Naive thymus-derived CD8-positive, alpha-beta T cell (primary cell): ENCODE data around the gene EIF1B. TPM values are rescaled to one million over a fixed set of nuclear protein-coding genes. Genes with fewer than 3 reads are reported as not detected.

Experiments used
- ATAC-seq, 2 donors: fragments of 150-1000 bp; cut with Tn5 transposase in 1 of 2; sonication (Bioruptor Pico), chemical (Tn5 transposase) in 1 of 2; 1 replicate in 1 of 2; 2 replicates in 1 of 2; pipeline ENCODE4 v1.10.0; 2021; ENCODE audit warnings: mild to moderate bottlenecking in 2 of 2, moderate library complexity in 2 of 2
- POLR2A ChIA-PET: fragments of 350-600 bp; sonication (Branson Sonifier 250); formaldehyde crosslinking; loops from one replicate; lab custom pipeline; 2021; ENCODE audit warnings: antibody characterized with exemption; lab: Charles Lee
- DNase-seq, 10 donors: peaks; one replicate each; pipeline versions ENCODE4 v3.0.0 to v3.0.0-alpha.2; 2020 to 2022
- H3K27ac Mint-ChIP-seq, 10 donors: one replicate each; pipeline ENCODE4 v1.8.0; 2020 to 2022; ENCODE audit warnings: mild to moderate bottlenecking in 10 of 10, mixed read lengths in 10 of 10, moderate library complexity in 4 of 10, inconsistent platforms in 1 of 10
- H3K27me3 Mint-ChIP-seq, 5 donors: one replicate each; pipeline ENCODE4 v1.8.0; 2021 to 2022; ENCODE audit warnings: mixed read lengths in 5 of 5
- H3K36me3 Mint-ChIP-seq, 3 donors: one replicate each; pipeline ENCODE4 v1.8.0; 2020 to 2022; ENCODE audit warnings: mixed read lengths in 3 of 3, mild to moderate bottlenecking in 2 of 3, inconsistent platforms in 1 of 3
- H3K4me1 Mint-ChIP-seq, 4 donors: one replicate each; pipeline ENCODE4 v1.8.0; 2021 to 2022; ENCODE audit warnings: mixed read lengths in 4 of 4
- H3K4me3 Mint-ChIP-seq, 10 donors: one replicate each; pipeline ENCODE4 v1.8.0; 2020 to 2022; ENCODE audit warnings: mild to moderate bottlenecking in 10 of 10, mixed read lengths in 10 of 10, moderate library complexity in 6 of 10, inconsistent platforms in 1 of 10
- H3K9me3 Mint-ChIP-seq, 9 donors: one replicate each; pipeline ENCODE4 v1.8.0; 2020 to 2022; ENCODE audit warnings: mixed read lengths in 9 of 9, mild to moderate bottlenecking in 3 of 9, inconsistent platforms in 1 of 9, moderate library complexity in 1 of 9
- polyA plus RNA-seq, 3 donors: library from polyadenylated mRNA; unstranded; fragments of 300-500 nt; fragmentation: Illumina TruSeq; gene quantifications; one replicate each; pipeline ENCODE4 v1.2.3, GENCODE V29; 2021
- total RNA-seq, 8 experiments: library from RNA in 2 of 8; stranded (reverse) in 2 of 8; gene quantifications; one replicate each; pipeline ENCODE4 v1.2.3 and lab custom pipeline; 2021 to 2026

The EIF1B gene
- total and polyA plus RNA-seq, 5 experiments from 2014 or later, result 38.9 to 68.8 (median 47.9) TPM

DNA sequence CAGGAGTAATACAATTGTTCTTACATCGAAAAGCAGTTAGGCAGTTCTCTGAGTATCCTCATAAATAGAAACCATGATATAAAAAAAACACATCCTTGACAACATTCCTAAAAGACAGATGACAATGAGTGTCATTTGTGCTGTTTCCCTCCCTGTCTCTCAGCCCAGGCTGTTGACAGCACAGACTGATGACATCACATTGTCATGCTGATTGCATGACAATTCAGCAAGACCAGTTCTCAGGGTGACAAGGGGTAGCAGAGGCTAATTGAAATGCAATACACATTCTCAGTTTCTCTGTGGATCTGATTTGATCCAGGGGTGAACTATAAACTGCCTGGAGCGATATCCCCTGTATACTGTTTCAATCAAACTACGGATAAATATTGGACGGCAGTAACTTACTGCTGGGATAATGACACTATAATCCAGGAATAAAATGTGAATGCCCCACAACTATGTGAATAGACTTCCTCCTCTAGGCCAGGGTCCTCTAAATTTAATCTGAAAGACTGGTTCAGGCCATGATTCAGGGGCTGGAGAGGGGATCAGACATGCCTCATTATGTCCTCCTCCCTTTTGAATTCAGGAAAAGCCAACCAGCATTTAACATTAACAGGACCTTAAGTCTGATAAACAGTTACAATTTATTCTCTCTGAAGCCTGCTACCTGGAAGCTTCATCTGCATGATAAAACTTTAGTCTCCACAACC, 16.7 kb upstream of the EIF1B start:
- Mint-ChIP-seq H3K27me3 (no peaks in the 10 kb centered on the region), H3K4me1 (no peaks in the 10 kb centered on the region), H3K4me3 (no peak overlapping the region), H3K9me3 (peaks cover 0 to 2% (median 0%) of the 10 kb centered on the region in 9 donors), H3K27ac (no peak overlapping the region), H3K36me3 (peaks cover 20 to 63% (median 61%) of the 10 kb centered on the region in 3 donors)
- ATAC-seq (no peak), DNase-seq (no peak)
- POLR2A ChIA-PET, result interaction anchor here (1.3 kb wide), 1 partner anchor 16 kb away, joined by 3 read pairs; no protein-coding TSS in a partner anchor

DNA sequence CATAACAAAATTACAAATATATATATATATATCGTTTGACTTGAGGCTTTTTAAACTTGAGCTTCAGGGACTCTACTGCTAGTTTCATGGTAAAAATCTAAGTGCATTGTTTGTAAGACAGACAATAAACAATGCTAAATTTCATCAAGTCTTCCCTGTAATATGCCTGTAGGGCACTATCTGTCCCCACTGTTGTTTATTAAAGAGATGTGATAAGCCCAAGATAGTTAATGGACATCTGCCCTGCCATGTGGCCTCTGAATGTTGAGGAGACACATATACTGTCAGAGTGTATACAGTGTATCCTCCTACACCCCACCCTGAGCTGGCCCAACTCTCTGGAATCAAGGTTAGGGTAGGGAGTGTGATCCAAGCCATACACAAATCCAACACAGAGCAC, 15.1 kb upstream of the EIF1B start:
- ATAC-seq (no peak), DNase-seq (no peak)
- Mint-ChIP-seq H3K27me3 (no peaks in the 10 kb centered on the region), H3K4me1 (no peaks in the 10 kb centered on the region), H3K9me3 (peaks cover 0 to 2% (median 0%) of the 10 kb centered on the region in 9 donors), H3K36me3 (peaks cover 20 to 66% (median 65%) of the 10 kb centered on the region in 3 donors), H3K27ac (no peak overlapping the region), H3K4me3 (no peak overlapping the region)
- POLR2A ChIA-PET, result no interaction called here

DNA sequence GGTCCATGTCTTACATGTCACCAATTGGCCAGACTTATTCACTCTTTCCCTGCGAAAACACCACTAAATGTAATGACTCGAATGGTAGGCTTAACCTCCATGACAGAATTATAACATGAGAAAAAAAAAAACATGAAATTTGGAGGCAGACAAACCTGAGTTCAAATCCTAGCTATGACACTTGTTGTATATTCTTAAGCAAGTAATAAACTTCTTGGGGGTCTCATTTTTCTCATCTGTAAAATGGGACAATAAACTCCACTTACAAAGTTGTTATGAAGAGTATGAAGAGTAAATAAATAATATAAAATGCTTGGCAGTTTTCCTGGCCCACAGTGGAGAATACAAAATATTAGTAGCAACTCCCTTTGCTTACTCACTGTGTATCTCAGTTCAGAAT, 11.4 kb upstream of the EIF1B start:
- DNase-seq (no peak), ATAC-seq (no peak)
- Mint-ChIP-seq H3K27ac (no peak overlapping the region), H3K4me1 (no peaks in the 10 kb centered on the region), H3K4me3 (no peak overlapping the region), H3K9me3 (no peaks in the 10 kb centered on the region), H3K27me3 (no peaks in the 10 kb centered on the region), H3K36me3 (peaks cover 22 to 64% (median 58%) of the 10 kb centered on the region in 3 donors)
- POLR2A ChIA-PET, result interaction anchor here (1.7 kb wide), 1 partner anchor 11 kb away, joined by 5 read pairs; the partner anchor contains the start of gene EIF1B

DNA sequence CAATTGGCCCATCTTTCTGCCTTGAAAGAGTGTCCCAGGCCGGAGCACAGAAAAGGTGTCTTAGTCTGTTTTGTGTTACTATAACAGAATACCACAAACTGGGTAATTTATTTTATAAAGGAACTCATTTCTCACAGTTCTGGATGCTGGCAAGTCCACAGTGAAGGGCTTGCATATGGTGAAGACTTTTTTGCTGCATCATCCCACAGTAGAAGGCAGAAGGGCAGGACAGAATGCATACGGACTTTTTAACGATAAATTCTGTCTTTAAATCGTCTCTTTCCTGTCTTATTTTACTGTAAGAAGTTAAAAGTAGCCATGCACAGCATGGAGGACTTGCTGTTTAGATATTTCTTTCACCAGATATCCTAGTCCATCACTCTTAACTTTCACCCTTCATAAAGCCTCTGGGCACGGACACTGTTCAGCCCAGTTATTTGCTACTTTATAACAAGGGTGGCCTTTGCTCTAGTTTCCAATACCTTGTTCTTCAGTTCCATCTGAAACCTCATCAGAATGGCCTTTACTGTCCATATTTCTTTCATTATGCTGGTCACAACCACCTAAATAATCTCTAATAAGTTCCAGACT, 10.3 kb upstream of the EIF1B start:
- POLR2A ChIA-PET, result no interaction called here
- Mint-ChIP-seq H3K27me3 (no peaks in the 10 kb centered on the region), H3K9me3 (no peaks in the 10 kb centered on the region), H3K4me3 (no peak overlapping the region), H3K4me1 (no peaks in the 10 kb centered on the region), H3K27ac (no peak overlapping the region), H3K36me3 (peaks cover 22 to 57% (median 53%) of the 10 kb centered on the region in 3 donors)
- DNase-seq, result no peak
- no peak for ATAC-seq

DNA sequence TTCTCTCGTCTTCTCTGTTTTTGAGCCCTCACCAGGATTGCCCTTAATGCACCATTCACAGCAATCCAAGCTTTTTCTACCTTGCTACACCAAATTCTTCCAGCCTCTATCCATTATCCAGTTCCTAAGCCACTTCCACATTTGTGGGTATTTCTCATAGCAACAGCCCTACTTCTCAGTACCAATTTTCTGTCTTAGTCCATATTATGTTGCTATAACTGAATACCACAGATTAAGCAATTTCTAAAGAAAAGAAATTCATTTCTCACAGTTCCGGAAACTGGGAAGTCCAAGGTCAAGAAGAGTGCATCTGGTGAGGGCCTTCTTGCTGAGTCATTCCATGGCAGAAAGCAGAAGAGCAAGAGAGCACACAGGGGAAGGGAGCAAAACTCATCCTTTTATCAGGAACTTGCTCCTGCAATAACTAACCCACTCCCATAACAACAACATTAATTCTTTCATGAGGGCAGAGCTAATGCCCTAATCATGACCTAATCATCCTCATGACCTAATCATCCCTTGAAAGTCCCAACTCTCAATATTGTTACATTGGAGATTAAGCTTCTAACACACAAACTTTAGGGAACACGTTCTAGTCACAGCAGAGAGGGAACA, 9.7 kb upstream of the EIF1B start:
- POLR2A ChIA-PET, result no interaction called here
- Mint-ChIP-seq H3K4me3 (no peak overlapping the region), H3K27me3 (no peaks in the 10 kb centered on the region), H3K4me1 (no peaks in the 10 kb centered on the region), H3K27ac (peak overlapping the region in 1 of 10 donors; percentile 16), H3K9me3 (no peaks in the 10 kb centered on the region), H3K36me3 (peaks cover 17 to 53% (median 48%) of the 10 kb centered on the region in 3 donors)
- DNase-seq, result no peak
- no peak for ATAC-seq

DNA sequence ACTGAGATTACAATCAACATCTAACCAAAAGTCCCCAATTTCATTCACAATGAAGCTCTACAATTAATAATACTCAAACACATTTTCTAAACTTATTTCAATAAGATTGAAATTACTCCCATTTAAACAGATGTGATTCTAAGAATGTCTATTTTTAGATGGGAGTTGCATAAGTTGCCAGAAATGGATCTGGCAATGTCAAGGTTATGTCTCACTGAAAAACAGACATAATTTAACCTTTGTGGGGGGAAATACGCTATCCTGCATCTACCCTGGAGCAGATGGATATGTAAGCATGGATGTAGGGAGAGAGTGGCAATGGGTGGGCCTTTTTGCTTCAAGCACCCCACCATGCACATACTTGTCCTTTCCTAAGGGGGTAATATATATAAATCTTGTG, 6.7 kb upstream of the EIF1B start:
- Mint-ChIP-seq H3K4me1 (no peaks in the 10 kb centered on the region), H3K36me3 (peaks cover 11 to 40% (median 31%) of the 10 kb centered on the region in 3 donors)
- POLR2A ChIA-PET, result no interaction called here

DNA sequence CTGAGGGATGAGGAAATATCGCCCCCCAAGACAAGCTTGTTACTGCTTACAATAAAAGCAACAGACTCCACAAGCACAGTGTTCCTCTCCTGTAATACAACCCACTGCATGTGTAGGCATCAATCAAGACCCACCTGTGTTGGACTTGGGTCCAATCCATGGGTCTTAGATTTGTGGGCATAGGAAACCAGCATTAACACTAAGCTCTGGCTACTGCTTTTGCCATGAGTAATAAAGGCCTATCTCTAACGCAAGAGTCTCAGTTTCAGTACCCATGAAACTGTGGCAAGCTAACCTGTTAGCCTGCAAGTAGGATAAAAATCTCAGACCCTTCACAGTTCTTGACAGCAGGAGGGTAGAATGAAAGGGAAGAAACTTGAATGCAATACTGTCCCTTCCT, 5.2 kb upstream of the EIF1B start:
- POLR2A ChIA-PET, result no interaction called here

More for the DNA sequence above, 6.7 kb upstream of the EIF1B start:
- no peak for DNase-seq
- no peaks in the 10 kb centered on the region for H3K9me3 Mint-ChIP-seq
- H3K27ac Mint-ChIP-seq, result no peak overlapping the region
- no peak for ATAC-seq
- H3K4me3 Mint-ChIP-seq, result no peak overlapping the region
- H3K27me3 Mint-ChIP-seq, result no peaks in the 10 kb centered on the region

DNA sequence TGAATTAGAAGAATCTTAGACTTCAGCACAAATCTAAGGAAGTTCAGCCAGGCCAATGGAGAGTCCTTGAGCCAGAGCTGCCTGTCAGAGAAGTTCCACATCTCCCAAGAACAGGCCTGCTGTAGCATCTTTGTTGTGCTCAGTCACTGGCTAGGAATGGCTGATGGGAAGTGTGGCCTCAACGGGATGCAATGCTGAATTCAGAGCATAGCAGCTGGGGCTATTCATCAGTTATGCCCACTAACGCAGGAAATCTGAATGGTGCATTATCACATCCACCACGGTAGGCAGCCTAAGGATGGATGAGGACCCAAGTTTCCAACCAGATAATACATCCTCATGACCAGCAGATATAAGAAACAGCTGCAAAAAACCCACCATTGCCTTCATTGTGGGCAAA, 3.2 kb upstream of the EIF1B start:
- H3K4me3 Mint-ChIP-seq, result no peak overlapping the region
- no peak for ATAC-seq
- H3K27ac Mint-ChIP-seq, result no peak overlapping the region

More for the DNA sequence above, 5.2 kb upstream of the EIF1B start:
- H3K4me1 Mint-ChIP-seq, result peaks cover 0 to 10% (median 9%) of the 10 kb centered on the region in 4 donors
- H3K36me3 Mint-ChIP-seq, result peaks cover 11 to 29% (median 22%) of the 10 kb centered on the region in 3 donors
- no peak overlapping the region for H3K27ac Mint-ChIP-seq
- no peak overlapping the region for H3K4me3 Mint-ChIP-seq
- no peaks in the 10 kb centered on the region for H3K27me3 Mint-ChIP-seq
- DNase-seq, result no peak
- ATAC-seq, result no peak
- H3K9me3 Mint-ChIP-seq, result no peaks in the 10 kb centered on the region

DNA sequence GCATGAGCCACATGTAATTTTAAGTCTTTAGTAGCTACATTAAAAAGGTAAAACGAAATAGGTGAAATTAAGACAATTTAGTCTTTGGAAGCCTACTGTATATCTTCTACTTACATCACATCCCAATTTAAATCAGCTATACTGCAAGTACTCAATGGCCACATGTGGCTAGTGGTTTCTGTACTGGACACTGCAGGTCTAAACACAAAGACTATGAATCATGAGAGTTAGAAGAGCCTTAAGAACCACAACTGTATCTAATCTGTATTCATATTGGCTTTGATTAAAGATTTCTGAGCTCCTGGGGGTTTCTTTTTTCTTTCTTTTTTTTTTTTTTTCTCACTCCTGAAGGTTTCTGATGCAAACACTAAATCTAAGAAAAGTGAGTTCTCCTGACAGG, 2.3 kb upstream of the EIF1B start:
- POLR2A ChIA-PET, result no interaction called here
- no peak for ATAC-seq
- H3K9me3 Mint-ChIP-seq, result no peaks in the 10 kb centered on the region
- no peak overlapping the region for H3K4me3 Mint-ChIP-seq
- peaks cover under 1 to 17% (median 16%) of the 10 kb centered on the region in 3 donors for H3K36me3 Mint-ChIP-seq
- no peaks in the 10 kb centered on the region for H3K27me3 Mint-ChIP-seq
- DNase-seq, result no peak
- H3K4me1 Mint-ChIP-seq, result peaks cover 5 to 33% (median 26%) of the 10 kb centered on the region in 4 donors
- H3K27ac Mint-ChIP-seq, result peak overlapping the region in 1 of 10 donors; percentile 7

More for the DNA sequence above, 3.2 kb upstream of the EIF1B start:
- no peaks in the 10 kb centered on the region for H3K9me3 Mint-ChIP-seq
- DNase-seq, result no peak
- peaks cover 9 to 15% (median 10%) of the 10 kb centered on the region in 3 donors for H3K36me3 Mint-ChIP-seq
- POLR2A ChIA-PET, result no interaction called here
- H3K4me1 Mint-ChIP-seq, result peaks cover 5 to 24% (median 18%) of the 10 kb centered on the region in 4 donors
- H3K27me3 Mint-ChIP-seq, result no peaks in the 10 kb centered on the region

DNA sequence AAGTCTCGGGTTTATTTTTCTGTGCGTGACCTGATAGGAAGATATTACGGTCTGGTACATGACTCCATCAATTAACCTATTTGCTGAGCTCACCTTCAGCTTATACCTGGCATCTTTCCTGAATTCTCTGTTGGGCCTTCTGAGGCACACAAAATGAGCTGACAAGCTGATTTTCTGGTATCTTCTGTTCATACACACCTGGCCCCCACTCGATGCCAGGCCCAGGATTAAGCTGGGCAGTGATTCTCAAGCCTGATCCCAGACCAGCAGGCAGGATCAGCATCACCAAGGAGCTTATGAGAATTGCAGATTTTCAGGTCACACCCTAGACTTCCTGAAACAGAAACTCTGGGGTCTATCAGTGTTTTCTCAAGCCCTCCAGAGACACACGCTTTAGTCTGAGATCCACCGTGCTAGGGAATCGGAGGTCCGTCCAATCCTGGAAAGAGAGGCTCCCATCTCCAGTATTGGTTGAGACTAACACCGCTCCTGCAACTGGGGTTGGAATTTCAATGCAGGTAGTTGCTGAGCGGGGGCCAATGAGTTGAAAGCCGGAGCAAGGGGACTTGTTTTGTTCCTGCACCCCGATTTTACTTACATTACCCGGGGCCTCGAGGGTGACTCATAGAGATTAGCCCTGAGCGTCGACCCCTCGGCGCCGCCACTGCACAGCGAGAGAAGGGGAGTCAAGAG, 636 bp upstream of the EIF1B start:
- H3K27me3 Mint-ChIP-seq, result no peaks in the 10 kb centered on the region
- POLR2A ChIA-PET, result interaction anchor here (1.1 to 3.3 kb wide), 8 partner anchors 11 to 891 kb away, joined by 3 to 17 read pairs (median 5); partner anchors contain the start of genes CTNNB1, RPL14 and ZNF621

DNA sequence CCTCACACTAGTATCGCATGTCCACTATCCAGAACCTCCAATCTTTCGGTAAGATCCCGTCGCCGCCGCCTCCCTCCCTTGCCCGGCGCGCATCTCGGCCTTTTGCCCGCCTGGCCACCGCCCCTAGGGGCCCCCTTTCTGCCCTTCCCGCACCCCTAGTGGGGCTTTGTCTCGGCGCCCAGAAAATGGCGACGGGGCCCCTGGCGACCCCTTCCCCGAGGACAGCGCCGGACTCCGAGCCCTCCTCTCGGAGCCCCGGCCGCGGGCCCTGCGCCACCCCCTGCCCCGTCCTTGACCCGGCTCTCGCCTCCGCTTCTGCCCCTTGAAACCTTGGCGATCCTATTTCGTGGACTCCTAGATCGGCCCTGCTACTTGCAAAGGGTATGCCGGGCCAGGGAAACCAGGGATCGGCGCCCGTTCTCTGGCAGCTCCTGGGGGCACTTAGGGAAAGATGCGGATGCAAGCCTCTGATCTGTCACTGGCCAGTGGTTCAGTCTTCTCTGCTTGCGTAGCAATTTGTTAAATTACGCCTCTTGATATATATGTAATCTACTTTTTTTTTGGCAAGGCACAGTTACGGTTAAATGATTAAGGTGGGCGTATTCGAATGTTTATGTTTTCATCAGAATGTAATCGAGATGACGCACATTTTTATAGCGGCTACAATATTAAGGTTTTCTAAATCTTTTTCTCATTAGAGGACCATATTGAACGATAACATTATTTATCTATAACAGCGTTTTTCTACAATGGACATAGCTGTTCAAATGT, 603 bp downstream of the EIF1B start:
- ATAC-seq (peak; percentile 24 to 40), DNase-seq (peak in 6 of 10 donors; percentile 15 to 51 (median 32))
- H3K4me3 Mint-ChIP-seq, result peak overlapping the region; percentile 98 to 100 (median 99)
- H3K36me3 Mint-ChIP-seq, result peaks cover 0 to 42% (median 16%) of the 10 kb centered on the region in 3 donors
- H3K9me3 Mint-ChIP-seq, result no peaks in the 10 kb centered on the region
- peak overlapping the region; percentile 98 to 100 (median 99) for H3K27ac Mint-ChIP-seq
- POLR2A ChIA-PET, result interaction anchor here (0.7 to 3.3 kb wide), 8 partner anchors 13 to 890 kb away, joined by 3 to 17 read pairs (median 5); partner anchors contain the start of genes CTNNB1, RPL14 and ZNF621
- no peaks in the 10 kb centered on the region for H3K27me3 Mint-ChIP-seq
- peaks cover 11 to 44% (median 34%) of the 10 kb centered on the region in 4 donors for H3K4me1 Mint-ChIP-seq

More for the DNA sequence above, 636 bp upstream of the EIF1B start:
- Mint-ChIP-seq H3K27ac (peak overlapping the region; percentile 98 to 100 (median 99)), H3K4me3 (peak overlapping the region; percentile 98 to 100 (median 99)), H3K36me3 (peaks cover 0 to 34% (median 18%) of the 10 kb centered on the region in 3 donors), H3K4me1 (peaks cover 9 to 44% (median 33%) of the 10 kb centered on the region in 4 donors), H3K9me3 (no peaks in the 10 kb centered on the region)
- ATAC-seq (peak; percentile 2 to 13), DNase-seq (peak in 1 of 10 donors; percentile 20)
